HEK293 (cell line): ENCODE results near the gene RYR2.

Experiments used
- EGR2 ChIP-seq: fragments of 450-650 bp; formaldehyde crosslinking; IDR thresholded peaks from 2 replicates; pipeline ENCODE4 v1.5.1; 2016; ENCODE audit warnings: low read depth, missing biosample characterization, missing genetic modification characterization
- FEZF1 ChIP-seq: fragments of 450-650 bp; formaldehyde crosslinking; IDR thresholded peaks from 2 replicates; pipeline ENCODE4 v1.5.1; 2016; ENCODE audit warnings: missing biosample characterization, missing genetic modification characterization
- GLIS2 ChIP-seq: fragments of 450-650 bp; formaldehyde crosslinking; IDR thresholded peaks from 2 replicates; pipeline ENCODE4 v1.5.1; 2016; ENCODE audit warnings: missing biosample characterization, missing genetic modification characterization
- KLF1 ChIP-seq: fragments of 450-650 bp; formaldehyde crosslinking; IDR thresholded peaks from 2 replicates; pipeline ENCODE4 v1.5.1; 2016; ENCODE audit warnings: missing biosample characterization, missing genetic modification characterization
- OSR2 ChIP-seq: fragments of 450-650 bp; formaldehyde crosslinking; IDR thresholded peaks from 2 replicates; pipeline ENCODE4 v1.5.1; 2016; ENCODE audit warnings: missing biosample characterization, missing genetic modification characterization
- SP3 ChIP-seq: fragments of 450-650 bp; formaldehyde crosslinking; IDR thresholded peaks from 2 replicates; pipeline ENCODE4 v1.5.1; 2016; ENCODE audit warnings: missing biosample characterization, missing genetic modification characterization
- ZBTB17 ChIP-seq: fragments of 450-650 bp; formaldehyde crosslinking; IDR thresholded peaks from 2 replicates; pipeline ENCODE4 v1.5.1; 2016; ENCODE audit warnings: missing biosample characterization, missing genetic modification characterization
- ZBTB48 ChIP-seq: fragments of 450-650 bp; formaldehyde crosslinking; IDR thresholded peaks from 2 replicates; pipeline ENCODE4 v1.5.1; 2016; ENCODE audit warnings: missing biosample characterization, missing genetic modification characterization
- ZIC2 ChIP-seq: fragments of 450-650 bp; formaldehyde crosslinking; IDR thresholded peaks from 2 replicates; pipeline ENCODE4 v1.5.1; 2016; ENCODE audit warnings: missing biosample characterization, missing genetic modification characterization
- ZNF155 ChIP-seq: fragments of 450-650 bp; formaldehyde crosslinking; IDR thresholded peaks from 2 replicates; pipeline ENCODE4 v1.5.1; 2016; ENCODE audit warnings: missing biosample characterization, missing genetic modification characterization
- ZNF223 ChIP-seq: fragments of 450-650 bp; formaldehyde crosslinking; IDR thresholded peaks from 2 replicates; pipeline ENCODE4 v1.5.1; 2016; ENCODE audit warnings: missing biosample characterization, missing genetic modification characterization
- ZNF394 ChIP-seq: fragments of 450-650 bp; formaldehyde crosslinking; IDR thresholded peaks from 2 replicates; pipeline ENCODE4 v1.5.1; 2016; ENCODE audit warnings: missing biosample characterization, missing genetic modification characterization, mild to moderate bottlenecking, moderate library complexity, borderline replicate concordance
- ZNF423 ChIP-seq: fragments of 450-650 bp; formaldehyde crosslinking; IDR thresholded peaks from 2 replicates; pipeline ENCODE4 v1.5.1; 2016; ENCODE audit warnings: missing biosample characterization, missing genetic modification characterization
- ZNF473 ChIP-seq: fragments of 450-650 bp; formaldehyde crosslinking; IDR thresholded peaks from 2 replicates; pipeline ENCODE4 v1.5.1; 2017; ENCODE audit warnings: missing biosample characterization, missing genetic modification characterization
- ZNF501 ChIP-seq: fragments of 450-650 bp; formaldehyde crosslinking; IDR thresholded peaks from 2 replicates; pipeline ENCODE4 v1.5.1; 2016; ENCODE audit warnings: missing biosample characterization, missing genetic modification characterization
- ZNF610 ChIP-seq: fragments of 450-650 bp; formaldehyde crosslinking; IDR thresholded peaks from 2 replicates; pipeline ENCODE4 v1.5.1; 2016; ENCODE audit warnings: missing biosample characterization, missing genetic modification characterization, borderline replicate concordance
- ZNF747 ChIP-seq: fragments of 450-650 bp; formaldehyde crosslinking; IDR thresholded peaks from 2 replicates; pipeline ENCODE4 v1.5.1; 2016; ENCODE audit warnings: missing biosample characterization, missing genetic modification characterization
- ZNF76 ChIP-seq: fragments of 450-650 bp; formaldehyde crosslinking; IDR thresholded peaks from 2 replicates; pipeline ENCODE4; 2016; ENCODE audit warnings: low read depth, missing biosample characterization, missing genetic modification characterization, borderline replicate concordance
- ZNF777 ChIP-seq: fragments of 450-650 bp; formaldehyde crosslinking; IDR thresholded peaks from 2 replicates; pipeline ENCODE4 v1.5.1; 2017; ENCODE audit warnings: missing biosample characterization, missing genetic modification characterization, borderline replicate concordance
- TF ChIP-seq, protein P1 (sequence below): fragments of 450-650 bp; formaldehyde crosslinking; IDR thresholded peaks from 2 replicates; pipeline ENCODE4 v1.5.1; 2016; ENCODE audit warnings: missing biosample characterization, missing genetic modification characterization
- TF ChIP-seq, protein P2 (sequence below): fragments of 450-650 bp; formaldehyde crosslinking; IDR thresholded peaks from 2 replicates; pipeline ENCODE4 v1.5.1; 2016; ENCODE audit warnings: missing biosample characterization, missing genetic modification characterization, borderline replicate concordance
- TF ChIP-seq, protein P3 (sequence below): fragments of 450-650 bp; formaldehyde crosslinking; conservative IDR thresholded peaks from 2 replicates; pipeline ENCODE4 v1.5.1; 2016; ENCODE audit warnings: low read depth, missing biosample characterization, missing genetic modification characterization
- TF ChIP-seq, protein P4 (sequence below): fragments of 450-650 bp; formaldehyde crosslinking; IDR thresholded peaks from 2 replicates; pipeline ENCODE4 v1.5.1; 2016; ENCODE audit warnings: missing biosample characterization, missing genetic modification characterization
- TF ChIP-seq, protein P5 (sequence below): fragments of 450-650 bp; formaldehyde crosslinking; IDR thresholded peaks from 2 replicates; pipeline ENCODE4 v1.5.1; 2016; ENCODE audit warnings: missing biosample characterization, missing genetic modification characterization

Gene RYR2

DNA sequence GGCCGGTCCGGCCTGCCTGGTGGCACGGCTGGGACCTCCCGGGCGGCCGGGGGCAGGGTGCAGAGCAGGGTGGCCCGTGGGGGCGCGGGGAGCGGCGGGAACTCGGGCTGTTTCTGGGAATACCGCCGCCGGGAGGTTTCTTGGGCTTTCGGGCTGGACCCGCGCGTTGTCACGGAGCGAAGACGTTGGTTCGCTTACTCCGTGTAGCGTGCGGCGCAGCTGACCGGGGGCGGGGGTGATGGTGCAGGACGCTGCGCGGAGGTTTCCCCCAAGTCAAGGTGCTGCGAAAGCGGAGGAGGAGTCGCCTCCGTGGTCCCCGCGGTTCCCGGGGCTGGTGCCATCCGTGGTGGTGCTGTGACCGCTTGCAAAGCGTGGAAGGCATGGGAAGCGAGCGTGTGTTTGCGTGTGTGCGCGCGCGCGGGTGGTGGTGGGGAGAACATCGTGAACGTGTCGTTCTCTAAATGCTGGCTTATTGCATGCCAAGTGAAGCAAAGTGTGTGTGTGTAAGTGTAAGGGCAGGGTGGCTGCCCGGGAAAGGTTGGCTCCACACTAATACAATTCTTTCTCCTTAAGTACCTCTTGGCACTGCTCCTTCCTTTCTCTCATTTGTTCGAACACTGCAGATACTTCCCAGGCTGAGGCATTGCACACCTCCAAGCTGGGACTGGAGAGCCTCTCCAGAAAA lies 1.1 kb downstream of the RYR2 start (continued):
- TF ChIP-seq ZNF610 (tag by site-specific recombination): peak; percentile 12; the same call in 1 of the 2 replicates
- TF ChIP-seq ZNF223: peak; percentile 56; the same call in 1 of the 2 replicates
- peak; percentile 11; the same call in 1 of the 2 replicates for TF ChIP-seq OSR2 (tag by site-specific recombination)
- no peak for TF ChIP-seq FEZF1 (tag by site-specific recombination)
- TF ChIP-seq ZNF155 (tag by site-specific recombination): no peak
- TF ChIP-seq ZNF394: peak; percentile 32; the same call in 1 of the 2 replicates
- TF ChIP-seq EGR2: peak; percentile 82
- TF ChIP-seq, protein P1, sequence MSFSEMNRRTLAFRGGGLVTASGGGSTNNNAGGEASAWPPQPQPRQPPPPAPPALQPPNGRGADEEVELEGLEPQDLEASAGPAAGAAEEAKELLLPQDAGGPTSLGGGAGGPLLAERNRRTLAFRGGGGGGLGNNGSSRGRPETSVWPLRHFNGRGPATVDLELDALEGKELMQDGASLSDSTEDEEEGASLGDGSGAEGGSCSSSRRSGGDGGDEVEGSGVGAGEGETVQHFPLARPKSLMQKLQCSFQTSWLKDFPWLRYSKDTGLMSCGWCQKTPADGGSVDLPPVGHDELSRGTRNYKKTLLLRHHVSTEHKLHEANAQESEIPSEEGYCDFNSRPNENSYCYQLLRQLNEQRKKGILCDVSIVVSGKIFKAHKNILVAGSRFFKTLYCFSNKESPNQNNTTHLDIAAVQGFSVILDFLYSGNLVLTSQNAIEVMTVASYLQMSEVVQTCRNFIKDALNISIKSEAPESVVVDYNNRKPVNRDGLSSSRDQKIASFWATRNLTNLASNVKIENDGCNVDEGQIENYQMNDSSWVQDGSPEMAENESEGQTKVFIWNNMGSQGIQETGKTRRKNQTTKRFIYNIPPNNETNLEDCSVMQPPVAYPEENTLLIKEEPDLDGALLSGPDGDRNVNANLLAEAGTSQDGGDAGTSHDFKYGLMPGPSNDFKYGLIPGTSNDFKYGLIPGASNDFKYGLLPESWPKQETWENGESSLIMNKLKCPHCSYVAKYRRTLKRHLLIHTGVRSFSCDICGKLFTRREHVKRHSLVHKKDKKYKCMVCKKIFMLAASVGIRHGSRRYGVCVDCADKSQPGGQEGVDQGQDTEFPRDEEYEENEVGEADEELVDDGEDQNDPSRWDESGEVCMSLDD (tag by site-specific recombination): peak; percentile 58; the same call in 1 of the 2 replicates
- TF ChIP-seq, protein P2, sequence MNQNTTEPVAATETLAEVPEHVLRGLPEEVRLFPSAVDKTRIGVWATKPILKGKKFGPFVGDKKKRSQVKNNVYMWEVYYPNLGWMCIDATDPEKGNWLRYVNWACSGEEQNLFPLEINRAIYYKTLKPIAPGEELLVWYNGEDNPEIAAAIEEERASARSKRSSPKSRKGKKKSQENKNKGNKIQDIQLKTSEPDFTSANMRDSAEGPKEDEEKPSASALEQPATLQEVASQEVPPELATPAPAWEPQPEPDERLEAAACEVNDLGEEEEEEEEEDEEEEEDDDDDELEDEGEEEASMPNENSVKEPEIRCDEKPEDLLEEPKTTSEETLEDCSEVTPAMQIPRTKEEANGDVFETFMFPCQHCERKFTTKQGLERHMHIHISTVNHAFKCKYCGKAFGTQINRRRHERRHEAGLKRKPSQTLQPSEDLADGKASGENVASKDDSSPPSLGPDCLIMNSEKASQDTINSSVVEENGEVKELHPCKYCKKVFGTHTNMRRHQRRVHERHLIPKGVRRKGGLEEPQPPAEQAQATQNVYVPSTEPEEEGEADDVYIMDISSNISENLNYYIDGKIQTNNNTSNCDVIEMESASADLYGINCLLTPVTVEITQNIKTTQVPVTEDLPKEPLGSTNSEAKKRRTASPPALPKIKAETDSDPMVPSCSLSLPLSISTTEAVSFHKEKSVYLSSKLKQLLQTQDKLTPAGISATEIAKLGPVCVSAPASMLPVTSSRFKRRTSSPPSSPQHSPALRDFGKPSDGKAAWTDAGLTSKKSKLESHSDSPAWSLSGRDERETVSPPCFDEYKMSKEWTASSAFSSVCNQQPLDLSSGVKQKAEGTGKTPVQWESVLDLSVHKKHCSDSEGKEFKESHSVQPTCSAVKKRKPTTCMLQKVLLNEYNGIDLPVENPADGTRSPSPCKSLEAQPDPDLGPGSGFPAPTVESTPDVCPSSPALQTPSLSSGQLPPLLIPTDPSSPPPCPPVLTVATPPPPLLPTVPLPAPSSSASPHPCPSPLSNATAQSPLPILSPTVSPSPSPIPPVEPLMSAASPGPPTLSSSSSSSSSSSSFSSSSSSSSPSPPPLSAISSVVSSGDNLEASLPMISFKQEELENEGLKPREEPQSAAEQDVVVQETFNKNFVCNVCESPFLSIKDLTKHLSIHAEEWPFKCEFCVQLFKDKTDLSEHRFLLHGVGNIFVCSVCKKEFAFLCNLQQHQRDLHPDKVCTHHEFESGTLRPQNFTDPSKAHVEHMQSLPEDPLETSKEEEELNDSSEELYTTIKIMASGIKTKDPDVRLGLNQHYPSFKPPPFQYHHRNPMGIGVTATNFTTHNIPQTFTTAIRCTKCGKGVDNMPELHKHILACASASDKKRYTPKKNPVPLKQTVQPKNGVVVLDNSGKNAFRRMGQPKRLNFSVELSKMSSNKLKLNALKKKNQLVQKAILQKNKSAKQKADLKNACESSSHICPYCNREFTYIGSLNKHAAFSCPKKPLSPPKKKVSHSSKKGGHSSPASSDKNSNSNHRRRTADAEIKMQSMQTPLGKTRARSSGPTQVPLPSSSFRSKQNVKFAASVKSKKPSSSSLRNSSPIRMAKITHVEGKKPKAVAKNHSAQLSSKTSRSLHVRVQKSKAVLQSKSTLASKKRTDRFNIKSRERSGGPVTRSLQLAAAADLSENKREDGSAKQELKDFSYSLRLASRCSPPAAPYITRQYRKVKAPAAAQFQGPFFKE (tag by site-specific recombination): 0 out of 2 replicates have a peak, but pooled peaks have one; percentile 21
- no peak for TF ChIP-seq ZNF777 (tag by site-specific recombination)
- TF ChIP-seq, protein P3, sequence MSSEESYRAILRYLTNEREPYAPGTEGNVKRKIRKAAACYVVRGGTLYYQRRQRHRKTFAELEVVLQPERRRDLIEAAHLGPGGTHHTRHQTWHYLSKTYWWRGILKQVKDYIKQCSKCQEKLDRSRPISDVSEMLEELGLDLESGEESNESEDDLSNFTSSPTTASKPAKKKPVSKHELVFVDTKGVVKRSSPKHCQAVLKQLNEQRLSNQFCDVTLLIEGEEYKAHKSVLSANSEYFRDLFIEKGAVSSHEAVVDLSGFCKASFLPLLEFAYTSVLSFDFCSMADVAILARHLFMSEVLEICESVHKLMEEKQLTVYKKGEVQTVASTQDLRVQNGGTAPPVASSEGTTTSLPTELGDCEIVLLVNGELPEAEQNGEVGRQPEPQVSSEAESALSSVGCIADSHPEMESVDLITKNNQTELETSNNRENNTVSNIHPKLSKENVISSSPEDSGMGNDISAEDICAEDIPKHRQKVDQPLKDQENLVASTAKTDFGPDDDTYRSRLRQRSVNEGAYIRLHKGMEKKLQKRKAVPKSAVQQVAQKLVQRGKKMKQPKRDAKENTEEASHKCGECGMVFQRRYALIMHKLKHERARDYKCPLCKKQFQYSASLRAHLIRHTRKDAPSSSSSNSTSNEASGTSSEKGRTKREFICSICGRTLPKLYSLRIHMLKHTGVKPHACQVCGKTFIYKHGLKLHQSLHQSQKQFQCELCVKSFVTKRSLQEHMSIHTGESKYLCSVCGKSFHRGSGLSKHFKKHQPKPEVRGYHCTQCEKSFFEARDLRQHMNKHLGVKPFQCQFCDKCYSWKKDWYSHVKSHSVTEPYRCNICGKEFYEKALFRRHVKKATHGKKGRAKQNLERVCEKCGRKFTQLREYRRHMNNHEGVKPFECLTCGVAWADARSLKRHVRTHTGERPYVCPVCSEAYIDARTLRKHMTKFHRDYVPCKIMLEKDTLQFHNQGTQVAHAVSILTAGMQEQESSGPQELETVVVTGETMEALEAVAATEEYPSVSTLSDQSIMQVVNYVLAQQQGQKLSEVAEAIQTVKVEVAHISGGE: 0 out of 2 replicates have a peak, but pooled peaks have one; percentile 2
- TF ChIP-seq ZNF501 (tag by site-specific recombination): peak; percentile 82
- TF ChIP-seq ZBTB48 (tag by site-specific recombination): peak; percentile 58; the same call in 1 of the 2 replicates
- TF ChIP-seq GLIS2 (tag by site-specific recombination): peak; percentile 86
- TF ChIP-seq, protein P4, sequence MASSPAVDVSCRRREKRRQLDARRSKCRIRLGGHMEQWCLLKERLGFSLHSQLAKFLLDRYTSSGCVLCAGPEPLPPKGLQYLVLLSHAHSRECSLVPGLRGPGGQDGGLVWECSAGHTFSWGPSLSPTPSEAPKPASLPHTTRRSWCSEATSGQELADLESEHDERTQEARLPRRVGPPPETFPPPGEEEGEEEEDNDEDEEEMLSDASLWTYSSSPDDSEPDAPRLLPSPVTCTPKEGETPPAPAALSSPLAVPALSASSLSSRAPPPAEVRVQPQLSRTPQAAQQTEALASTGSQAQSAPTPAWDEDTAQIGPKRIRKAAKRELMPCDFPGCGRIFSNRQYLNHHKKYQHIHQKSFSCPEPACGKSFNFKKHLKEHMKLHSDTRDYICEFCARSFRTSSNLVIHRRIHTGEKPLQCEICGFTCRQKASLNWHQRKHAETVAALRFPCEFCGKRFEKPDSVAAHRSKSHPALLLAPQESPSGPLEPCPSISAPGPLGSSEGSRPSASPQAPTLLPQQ (tag by site-specific recombination): peak; percentile 48
- peak; percentile 61 for TF ChIP-seq ZBTB17
- TF ChIP-seq SP3 (tag by site-specific recombination): peak; percentile 15; the same call in 1 of the 2 replicates
- TF ChIP-seq KLF1 (tag by site-specific recombination): peak; percentile 2; the same call in 1 of the 2 replicates
- TF ChIP-seq ZNF76 (tag by site-specific recombination): peak; percentile 85; the same call in 1 of the 2 replicates
- no peak for TF ChIP-seq ZNF473 (tag by site-specific recombination)
- TF ChIP-seq ZIC2 (tag by site-specific recombination): 0 out of 2 replicates have a peak, but pooled peaks have one; percentile 14
- TF ChIP-seq, protein P5, sequence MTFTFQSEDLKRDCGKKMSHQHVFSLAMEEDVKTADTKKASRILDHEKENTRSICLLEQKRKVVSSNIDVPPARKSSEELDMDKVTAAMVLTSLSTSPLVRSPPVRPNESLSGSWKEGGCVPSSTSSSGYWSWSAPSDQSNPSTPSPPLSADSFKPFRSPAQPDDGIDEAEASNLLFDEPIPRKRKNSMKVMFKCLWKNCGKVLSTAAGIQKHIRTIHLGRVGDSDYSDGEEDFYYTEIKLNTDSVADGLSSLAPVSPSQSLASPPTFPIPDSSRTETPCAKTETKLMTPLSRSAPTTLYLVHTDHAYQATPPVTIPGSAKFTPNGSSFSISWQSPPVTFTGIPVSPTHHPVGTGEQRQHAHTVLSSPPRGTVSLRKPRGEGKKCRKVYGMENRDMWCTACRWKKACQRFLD (tag by site-specific recombination): no peak
- peak; percentile 42 for TF ChIP-seq ZNF423
- TF ChIP-seq ZNF747 (tag by site-specific recombination): no peak
